Erythroblast (primary cell): ENCODE data around the gene NRAS.

Source experiments
- DNase-seq, 2 experiments: peaks; one replicate each; lab custom pipeline; 2025; lab: John Stamatoyannopoulos, UW
- GATA1 ChIP-seq: IDR thresholded peaks from 2 replicates; pipeline ENCODE4 v1.6.1; 2011; ENCODE audit warnings: low read depth, mild to moderate bottlenecking, control low read depth, low read length, moderate library complexity
- POLR2A ChIP-seq: IDR thresholded peaks from 2 replicates; pipeline ENCODE4 v1.6.1; 2011; ENCODE audit warnings: mild to moderate bottlenecking, low read length

The NRAS gene

GRCh38 chr1:114715952-114716303 lies 643 bp downstream of the NRAS start:
- DNase-seq: no peak
- TF ChIP-seq POLR2A (no peak), GATA1 (no peak)

GRCh38 chr1:114712977-114713376 lies 3.6 kb downstream of the NRAS start:
- no peak for TF ChIP-seq POLR2A
- no peak for TF ChIP-seq GATA1
- no peak for DNase-seq

GRCh38 chr1:114710360-114710759 lies 6.2 kb downstream of the NRAS start:
- DNase-seq: no peak
- TF ChIP-seq POLR2A (no peak), GATA1 (no peak)

GRCh38 chr1:114707604-114708003 lies 9.0 kb downstream of the NRAS start:
- TF ChIP-seq POLR2A (no peak), GATA1 (no peak)
- no peak for DNase-seq

- no peak for TF ChIP-seq POLR2A
- no peak for TF ChIP-seq GATA1
- DNase-seq: no peak
Observed at GRCh38 chr1:114703242-114703641, 13.3 kb downstream of the NRAS start.

- no peak for DNase-seq
- TF ChIP-seq POLR2A: no peak
- no peak for TF ChIP-seq GATA1
Observed at GRCh38 chr1:114702737-114703136, 13.8 kb downstream of the NRAS start.

- no peak for TF ChIP-seq POLR2A
- TF ChIP-seq GATA1: no peak
- no peak for DNase-seq
Observed at GRCh38 chr1:114701931-114702330, 14.6 kb downstream of the NRAS start.

GRCh38 chr1:114700036-114700600 lies 16.5 kb downstream of the NRAS start:
- TF ChIP-seq GATA1 (no peak), POLR2A (no peak)
- no peak for DNase-seq

- TF ChIP-seq POLR2A: no peak
- no peak for TF ChIP-seq GATA1
- DNase-seq: no peak
Observed at GRCh38 chr1:114696810-114697209, 19.8 kb downstream of the NRAS start.

- DNase-seq: no peak
- TF ChIP-seq GATA1 (no peak), POLR2A (no peak)
Observed at GRCh38 chr1:114695430-114696058, 21.0 kb downstream of the NRAS start, which contains the start of gene AMPD1. AMPD1 (minus strand) TSS chr1:114695546; CDS start chr1:114695471, 75 bp downstream.

GRCh38 chr1:114694540-114695310 lies 21.8 kb downstream of the NRAS start:
- TF ChIP-seq GATA1 (no peak), POLR2A (no peak)
- DNase-seq: no peak

GRCh38 chr1:114692947-114693346 lies 23.6 kb downstream of the NRAS start:
- no peak for DNase-seq
- TF ChIP-seq GATA1: no peak
- TF ChIP-seq POLR2A: no peak

- no peak for DNase-seq
- TF ChIP-seq POLR2A: no peak
- TF ChIP-seq GATA1: no peak
Observed at GRCh38 chr1:114691061-114691460, 25.5 kb downstream of the NRAS start.

GRCh38 chr1:114690148-114690547 lies 26.4 kb downstream of the NRAS start:
- TF ChIP-seq GATA1 (no peak), POLR2A (no peak)
- no peak for DNase-seq
